ENCODE results near the gene CCL22.

Gene CCL22

GRCh38 chr16:57382535-57383275 is 24.1 kb downstream of the CCL22 start:
- no peak overlapping the region for H3K4me3 ChIP-seq (ENCODE audit: low read depth in 1 of 5, low read length in 5 of 5)
- no peak overlapping the region for H3K27ac ChIP-seq (ENCODE audit: low read depth, low read length)
- H3K4me1 ChIP-seq (ENCODE audit: control insufficient read depth in 5 of 5, insufficient read depth in 5 of 5, low read length in 5 of 5), result peaks cover 0 to 80% (median 26%) of the 10 kb centered on the region in 5 donors
- no peaks in the 10 kb centered on the region for H3K9me3 ChIP-seq (ENCODE audit: control insufficient read depth in 5 of 5, low read length in 5 of 5)
- H3K36me3 ChIP-seq (ENCODE audit: control insufficient read depth in 5 of 5, insufficient read depth in 5 of 5, low read length in 5 of 5), result peaks cover 0 to 29% (median 10%) of the 10 kb centered on the region in 5 donors
- no peak overlapping the region for H3K9ac ChIP-seq (ENCODE audit: low read length in 5 of 5)
- H3K27me3 ChIP-seq (ENCODE audit: control insufficient read depth in 5 of 5, insufficient read depth in 4 of 5, low read length in 5 of 5), result no peaks in the 10 kb centered on the region

- H3K4me1 ChIP-seq (ENCODE audit: control insufficient read depth in 5 of 5, insufficient read depth in 5 of 5, low read length in 5 of 5), result peaks cover 0 to 86% (median 26%) of the 10 kb centered on the region in 5 donors
- peaks cover 0 to 29% (median 10%) of the 10 kb centered on the region in 5 donors for H3K36me3 ChIP-seq (ENCODE audit: control insufficient read depth in 5 of 5, insufficient read depth in 5 of 5, low read length in 5 of 5)
- H3K27ac ChIP-seq (ENCODE audit: low read depth, low read length), result no peak overlapping the region
- H3K9me3 ChIP-seq (ENCODE audit: control insufficient read depth in 5 of 5, low read length in 5 of 5), result no peaks in the 10 kb centered on the region
- no peaks in the 10 kb centered on the region for H3K27me3 ChIP-seq (ENCODE audit: control insufficient read depth in 5 of 5, insufficient read depth in 4 of 5, low read length in 5 of 5)
- peak overlapping the region in 1 of 5 donors; percentile 28 for H3K9ac ChIP-seq (ENCODE audit: low read length in 5 of 5)
- peak overlapping the region in 1 of 5 donors; percentile 18 for H3K4me3 ChIP-seq (ENCODE audit: low read depth in 1 of 5, low read length in 5 of 5)
Observed at GRCh38 chr16:57383276-57384247, 25.0 kb downstream of the CCL22 start.

GRCh38 chr16:57384248-57385070 is 25.9 kb downstream of the CCL22 start:
- H3K27ac ChIP-seq (ENCODE audit: low read depth, low read length), result no peak overlapping the region
- H3K27me3 ChIP-seq (ENCODE audit: control insufficient read depth in 5 of 5, insufficient read depth in 4 of 5, low read length in 5 of 5), result peaks cover 0 to 3% (median 0%) of the 10 kb centered on the region in 5 donors
- peak overlapping the region in 1 of 5 donors; percentile 18 for H3K4me3 ChIP-seq (ENCODE audit: low read depth in 1 of 5, low read length in 5 of 5)
- H3K9ac ChIP-seq (ENCODE audit: low read length in 5 of 5), result peak overlapping the region in 2 of 5 donors; percentile 1 to 28
- peaks cover 0 to 2% (median 0%) of the 10 kb centered on the region in 5 donors for H3K9me3 ChIP-seq (ENCODE audit: control insufficient read depth in 5 of 5, low read length in 5 of 5)
- peaks cover 0 to 88% (median 26%) of the 10 kb centered on the region in 5 donors for H3K4me1 ChIP-seq (ENCODE audit: control insufficient read depth in 5 of 5, insufficient read depth in 5 of 5, low read length in 5 of 5)
- peaks cover 0 to 28% (median 10%) of the 10 kb centered on the region in 5 donors for H3K36me3 ChIP-seq (ENCODE audit: control insufficient read depth in 5 of 5, insufficient read depth in 5 of 5, low read length in 5 of 5)

GRCh38 chr16:57385083-57385482 is 26.5 kb downstream of the CCL22 start:
- H3K36me3 ChIP-seq (ENCODE audit: control insufficient read depth in 5 of 5, insufficient read depth in 5 of 5, low read length in 5 of 5), result peaks cover 0 to 23% (median 10%) of the 10 kb centered on the region in 5 donors
- H3K4me1 ChIP-seq (ENCODE audit: control insufficient read depth in 5 of 5, insufficient read depth in 5 of 5, low read length in 5 of 5), result peaks cover 0 to 87% (median 26%) of the 10 kb centered on the region in 5 donors
- H3K27ac ChIP-seq (ENCODE audit: low read depth, low read length), result no peak overlapping the region
- peaks cover 0 to 3% (median 0%) of the 10 kb centered on the region in 5 donors for H3K27me3 ChIP-seq (ENCODE audit: control insufficient read depth in 5 of 5, insufficient read depth in 4 of 5, low read length in 5 of 5)
- H3K9me3 ChIP-seq (ENCODE audit: control insufficient read depth in 5 of 5, low read length in 5 of 5), result peaks cover 0 to 2% (median 0%) of the 10 kb centered on the region in 5 donors
- no peak overlapping the region for H3K9ac ChIP-seq (ENCODE audit: low read length in 5 of 5)
- H3K4me3 ChIP-seq (ENCODE audit: low read depth in 1 of 5, low read length in 5 of 5), result no peak overlapping the region

- H3K27ac ChIP-seq (ENCODE audit: low read depth, low read length), result no peak overlapping the region
- peaks cover 0 to 2% (median 0%) of the 10 kb centered on the region in 5 donors for H3K9me3 ChIP-seq (ENCODE audit: control insufficient read depth in 5 of 5, low read length in 5 of 5)
- peaks cover 0 to 23% (median 10%) of the 10 kb centered on the region in 5 donors for H3K36me3 ChIP-seq (ENCODE audit: control insufficient read depth in 5 of 5, insufficient read depth in 5 of 5, low read length in 5 of 5)
- peaks cover 0 to 3% (median 0%) of the 10 kb centered on the region in 5 donors for H3K27me3 ChIP-seq (ENCODE audit: control insufficient read depth in 5 of 5, insufficient read depth in 4 of 5, low read length in 5 of 5)
- no peak overlapping the region for H3K4me3 ChIP-seq (ENCODE audit: low read depth in 1 of 5, low read length in 5 of 5)
- peaks cover 0 to 86% (median 15%) of the 10 kb centered on the region in 5 donors for H3K4me1 ChIP-seq (ENCODE audit: control insufficient read depth in 5 of 5, insufficient read depth in 5 of 5, low read length in 5 of 5)
- H3K9ac ChIP-seq (ENCODE audit: low read length in 5 of 5), result no peak overlapping the region
Observed at GRCh38 chr16:57386381-57386951, 27.9 kb downstream of the CCL22 start.

GRCh38 chr16:57387598-57388354 is 29.2 kb downstream of the CCL22 start:
- peaks cover 0 to 2% (median 0%) of the 10 kb centered on the region in 5 donors for H3K9me3 ChIP-seq (ENCODE audit: control insufficient read depth in 5 of 5, low read length in 5 of 5)
- no peak overlapping the region for H3K9ac ChIP-seq (ENCODE audit: low read length in 5 of 5)
- H3K27me3 ChIP-seq (ENCODE audit: control insufficient read depth in 5 of 5, insufficient read depth in 4 of 5, low read length in 5 of 5), result peaks cover 0 to 3% (median 0%) of the 10 kb centered on the region in 5 donors
- H3K4me1 ChIP-seq (ENCODE audit: control insufficient read depth in 5 of 5, insufficient read depth in 5 of 5, low read length in 5 of 5), result peaks cover 0 to 78% (median 15%) of the 10 kb centered on the region in 5 donors
- H3K27ac ChIP-seq (ENCODE audit: low read depth, low read length), result no peak overlapping the region
- H3K36me3 ChIP-seq (ENCODE audit: control insufficient read depth in 5 of 5, insufficient read depth in 5 of 5, low read length in 5 of 5), result peaks cover 0 to 10% (median 7%) of the 10 kb centered on the region in 5 donors
- H3K4me3 ChIP-seq (ENCODE audit: low read depth in 1 of 5, low read length in 5 of 5), result no peak overlapping the region

GRCh38 chr16:57388359-57389086 is 29.9 kb downstream of the CCL22 start:
- Histone ChIP-seq H3K27ac (ENCODE audit: low read depth, low read length) (no peak overlapping the region), H3K4me1 (ENCODE audit: control insufficient read depth in 5 of 5, insufficient read depth in 5 of 5, low read length in 5 of 5) (peaks cover 0 to 71% (median 15%) of the 10 kb centered on the region in 5 donors)

GRCh38 chr16:57389087-57389468 is 30.5 kb downstream of the CCL22 start:
- peaks cover 0 to 2% (median 0%) of the 10 kb centered on the region in 5 donors for H3K9me3 ChIP-seq (ENCODE audit: control insufficient read depth in 5 of 5, low read length in 5 of 5)
- peaks cover 0 to 66% (median 14%) of the 10 kb centered on the region in 5 donors for H3K4me1 ChIP-seq (ENCODE audit: control insufficient read depth in 5 of 5, insufficient read depth in 5 of 5, low read length in 5 of 5)
- no peak overlapping the region for H3K27ac ChIP-seq (ENCODE audit: low read depth, low read length)
- no peak overlapping the region for H3K9ac ChIP-seq (ENCODE audit: low read length in 5 of 5)
- H3K4me3 ChIP-seq (ENCODE audit: low read depth in 1 of 5, low read length in 5 of 5), result no peak overlapping the region
- H3K36me3 ChIP-seq (ENCODE audit: control insufficient read depth in 5 of 5, insufficient read depth in 5 of 5, low read length in 5 of 5), result peaks cover 0 to 2% (median 0%) of the 10 kb centered on the region in 5 donors
- peaks cover 0 to 3% (median 0%) of the 10 kb centered on the region in 5 donors for H3K27me3 ChIP-seq (ENCODE audit: control insufficient read depth in 5 of 5, insufficient read depth in 4 of 5, low read length in 5 of 5)

More at GRCh38 chr16:57388359-57389086, 29.9 kb downstream of the CCL22 start:
- peaks cover 0 to 4% (median 1%) of the 10 kb centered on the region in 5 donors for H3K36me3 ChIP-seq (ENCODE audit: control insufficient read depth in 5 of 5, insufficient read depth in 5 of 5, low read length in 5 of 5)
- peaks cover 0 to 3% (median 0%) of the 10 kb centered on the region in 5 donors for H3K27me3 ChIP-seq (ENCODE audit: control insufficient read depth in 5 of 5, insufficient read depth in 4 of 5, low read length in 5 of 5)
- H3K4me3 ChIP-seq (ENCODE audit: low read depth in 1 of 5, low read length in 5 of 5), result no peak overlapping the region
- H3K9ac ChIP-seq (ENCODE audit: low read length in 5 of 5), result no peak overlapping the region
- peaks cover 0 to 2% (median 0%) of the 10 kb centered on the region in 5 donors for H3K9me3 ChIP-seq (ENCODE audit: control insufficient read depth in 5 of 5, low read length in 5 of 5)

Measured in subcutaneous abdominal adipose tissue (tissue), 5 donors.